Measurements from ENCODE around the gene EMILIN2.
"Not testable (repeated sequence)": the region's sequence is repeated elsewhere in the genome, so short reads cannot be mapped to it uniquely, and the experiment has no call there.

EMILIN2 gene

GRCh38 chr18:2846636-2847316 is at the start of gene EMILIN2:
Gene EMILIN2 (plus strand): TSS chr18:2847006. CDS start chr18:2847189, 183 bp downstream.
- no peak for DNase-seq (ENCODE audit: low spot score)

GRCh38 chr18:2797951-2798350 is 48.9 kb upstream of the EMILIN2 start:
- DNase-seq (ENCODE audit: low spot score) = no peak

- no peak for DNase-seq (ENCODE audit: low spot score)
Measured at GRCh38 chr18:2799369-2799768, 47.4 kb upstream of the EMILIN2 start.

GRCh38 chr18:2805970-2806943 is 40.5 kb upstream of the EMILIN2 start:
- no peak for DNase-seq (ENCODE audit: low spot score)

- DNase-seq (ENCODE audit: low spot score) = not testable (repeated sequence)
Measured at GRCh38 chr18:2808640-2809039, 38.2 kb upstream of the EMILIN2 start.

- DNase-seq (ENCODE audit: low spot score) = not testable (repeated sequence)
Measured at GRCh38 chr18:2809666-2810183, 37.1 kb upstream of the EMILIN2 start.

- no peak for DNase-seq (ENCODE audit: low spot score)
Measured at GRCh38 chr18:2811416-2811815, 35.4 kb upstream of the EMILIN2 start.

- DNase-seq (ENCODE audit: low spot score) = no peak
Measured at GRCh38 chr18:2814928-2815327, 31.9 kb upstream of the EMILIN2 start.

- DNase-seq (ENCODE audit: low spot score) = no peak
Measured at GRCh38 chr18:2818281-2818680, 28.5 kb upstream of the EMILIN2 start.

- DNase-seq (ENCODE audit: low spot score) = no peak
Measured at GRCh38 chr18:2821695-2822094, 25.1 kb upstream of the EMILIN2 start.

GRCh38 chr18:2822213-2822921 is 24.4 kb upstream of the EMILIN2 start:
- DNase-seq (ENCODE audit: low spot score) = no peak

GRCh38 chr18:2823202-2823601 is 23.6 kb upstream of the EMILIN2 start:
- no peak for DNase-seq (ENCODE audit: low spot score)

- DNase-seq (ENCODE audit: low spot score) = no peak
Measured at GRCh38 chr18:2823966-2824365, 22.8 kb upstream of the EMILIN2 start.

GRCh38 chr18:2824865-2825264 is 21.9 kb upstream of the EMILIN2 start:
- DNase-seq (ENCODE audit: low spot score) = no peak

- no peak for DNase-seq (ENCODE audit: low spot score)
Measured at GRCh38 chr18:2825613-2826175, 21.1 kb upstream of the EMILIN2 start.

- no peak for DNase-seq (ENCODE audit: low spot score)
Measured at GRCh38 chr18:2826581-2826980, 20.2 kb upstream of the EMILIN2 start.

- no peak for DNase-seq (ENCODE audit: low spot score)
Measured at GRCh38 chr18:2827061-2827460, 19.7 kb upstream of the EMILIN2 start.

GRCh38 chr18:2836118-2836517 is 10.7 kb upstream of the EMILIN2 start:
- DNase-seq (ENCODE audit: low spot score) = not testable (repeated sequence)

GRCh38 chr18:2837290-2837689 is 9.5 kb upstream of the EMILIN2 start:
- not testable (repeated sequence) for DNase-seq (ENCODE audit: low spot score)

- no peak for DNase-seq (ENCODE audit: low spot score)
Measured at GRCh38 chr18:2839202-2839601, 7.6 kb upstream of the EMILIN2 start.

- no peak for DNase-seq (ENCODE audit: low spot score)
Measured at GRCh38 chr18:2840521-2840920, 6.3 kb upstream of the EMILIN2 start.

- DNase-seq (ENCODE audit: low spot score) = no peak
Measured at GRCh38 chr18:2843146-2843545, 3.7 kb upstream of the EMILIN2 start.
